ENCODE measurements around the gene PKP4. TPM values are rescaled to one million over a fixed set of nuclear protein-coding genes. Genes with fewer than 3 reads are reported as not detected.
A peak's percentile ranks its signal among the peaks of the same experiment; 100 is the strongest.

Gene PKP4
- total and polyA plus RNA-seq, 2 donors (not counting 1 experiment from before 2014, with no cell fraction given) = 44.5 to 56.3 TPM

DNA sequence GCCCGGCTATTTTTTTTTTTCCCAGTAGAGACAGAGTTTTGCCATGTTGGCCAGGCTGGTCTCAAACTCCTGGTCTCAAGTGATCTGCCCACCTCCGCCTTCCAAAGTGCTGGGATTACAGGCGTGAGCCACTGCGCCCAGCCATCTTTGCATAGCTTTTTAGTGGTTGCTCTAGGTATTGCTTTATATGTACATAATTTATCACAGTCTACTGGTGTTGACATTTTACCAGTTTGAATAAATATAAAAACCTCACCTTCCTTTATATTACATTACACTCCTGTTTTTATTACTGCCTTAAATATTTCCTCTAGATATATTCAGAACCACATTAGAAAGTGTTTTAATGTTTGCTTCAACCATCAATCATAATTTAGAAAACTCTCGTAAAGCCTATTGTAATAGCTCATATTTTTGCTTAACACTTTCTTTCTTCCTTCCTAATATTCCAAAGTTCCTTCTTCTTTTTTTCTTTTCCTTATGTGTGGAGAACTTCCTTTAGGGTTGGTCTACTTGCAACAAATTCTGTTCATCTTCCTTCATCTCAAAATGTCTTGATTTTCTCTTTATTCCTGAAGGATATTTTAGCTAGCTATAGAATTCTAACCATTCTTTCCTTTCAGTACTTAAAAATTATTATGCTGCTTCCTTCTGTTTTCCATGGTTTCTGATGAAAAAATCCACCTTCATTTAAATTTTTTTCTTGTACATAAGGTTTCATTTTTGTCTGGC lies 256.2 kb downstream of the PKP4 start:
- Histone ChIP-seq H3K27ac (ENCODE audit: insufficient read depth, low read length) (no peak overlapping the region), H3K27me3 (ENCODE audit: control insufficient read depth, insufficient read depth, low read length) (no peaks in the 10 kb centered on the region), H3K4me3 (replicated peaks in 1 of 4; ENCODE audit: control extremely low read depth in 1 of 4, insufficient read depth in 1 of 4, low read depth in 3 of 4, low read length in 4 of 4) (no peak overlapping the region), H2AFZ (ENCODE audit: low read length) (no peak overlapping the region), H3K9ac (ENCODE audit: insufficient read depth, low read length) (no peak overlapping the region), H3K4me2 (ENCODE audit: extremely low read depth, insufficient read depth, low read length) (no peak overlapping the region), H3K9me3 (ENCODE audit: control insufficient read depth, insufficient read depth, low read depth, low read length) (no peaks in the 10 kb centered on the region), H3K36me3 (ENCODE audit: control insufficient read depth, insufficient read depth, low read length) (no peaks in the 10 kb centered on the region), H3K79me2 (ENCODE audit: control insufficient read depth, insufficient read depth, low read length) (no peaks in the 10 kb centered on the region), H4K20me1 (ENCODE audit: control insufficient read depth, extremely low read depth, insufficient read depth, low read length) (no peaks in the 10 kb centered on the region), H3K4me1 (ENCODE audit: control insufficient read depth, extremely low read depth, insufficient read depth, low read length) (no peaks in the 10 kb centered on the region)
- DNase-seq (ENCODE audit: low read depth in 2 of 2) = no peak
- TF ChIP-seq, protein P1, sequence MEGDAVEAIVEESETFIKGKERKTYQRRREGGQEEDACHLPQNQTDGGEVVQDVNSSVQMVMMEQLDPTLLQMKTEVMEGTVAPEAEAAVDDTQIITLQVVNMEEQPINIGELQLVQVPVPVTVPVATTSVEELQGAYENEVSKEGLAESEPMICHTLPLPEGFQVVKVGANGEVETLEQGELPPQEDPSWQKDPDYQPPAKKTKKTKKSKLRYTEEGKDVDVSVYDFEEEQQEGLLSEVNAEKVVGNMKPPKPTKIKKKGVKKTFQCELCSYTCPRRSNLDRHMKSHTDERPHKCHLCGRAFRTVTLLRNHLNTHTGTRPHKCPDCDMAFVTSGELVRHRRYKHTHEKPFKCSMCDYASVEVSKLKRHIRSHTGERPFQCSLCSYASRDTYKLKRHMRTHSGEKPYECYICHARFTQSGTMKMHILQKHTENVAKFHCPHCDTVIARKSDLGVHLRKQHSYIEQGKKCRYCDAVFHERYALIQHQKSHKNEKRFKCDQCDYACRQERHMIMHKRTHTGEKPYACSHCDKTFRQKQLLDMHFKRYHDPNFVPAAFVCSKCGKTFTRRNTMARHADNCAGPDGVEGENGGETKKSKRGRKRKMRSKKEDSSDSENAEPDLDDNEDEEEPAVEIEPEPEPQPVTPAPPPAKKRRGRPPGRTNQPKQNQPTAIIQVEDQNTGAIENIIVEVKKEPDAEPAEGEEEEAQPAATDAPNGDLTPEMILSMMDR (conservative IDR thresholded peaks at IDR 0.05 in 1 of 2, IDR thresholded peaks at IDR 0.05 in 1 of 2; ENCODE audit: low read depth in 1 of 2, low read length in 2 of 2) = no peak
- TF ChIP-seq EZH2 (IDR thresholded peaks at IDR 0.05; ENCODE audit: low read length, missing control alignments) = no peak

DNA sequence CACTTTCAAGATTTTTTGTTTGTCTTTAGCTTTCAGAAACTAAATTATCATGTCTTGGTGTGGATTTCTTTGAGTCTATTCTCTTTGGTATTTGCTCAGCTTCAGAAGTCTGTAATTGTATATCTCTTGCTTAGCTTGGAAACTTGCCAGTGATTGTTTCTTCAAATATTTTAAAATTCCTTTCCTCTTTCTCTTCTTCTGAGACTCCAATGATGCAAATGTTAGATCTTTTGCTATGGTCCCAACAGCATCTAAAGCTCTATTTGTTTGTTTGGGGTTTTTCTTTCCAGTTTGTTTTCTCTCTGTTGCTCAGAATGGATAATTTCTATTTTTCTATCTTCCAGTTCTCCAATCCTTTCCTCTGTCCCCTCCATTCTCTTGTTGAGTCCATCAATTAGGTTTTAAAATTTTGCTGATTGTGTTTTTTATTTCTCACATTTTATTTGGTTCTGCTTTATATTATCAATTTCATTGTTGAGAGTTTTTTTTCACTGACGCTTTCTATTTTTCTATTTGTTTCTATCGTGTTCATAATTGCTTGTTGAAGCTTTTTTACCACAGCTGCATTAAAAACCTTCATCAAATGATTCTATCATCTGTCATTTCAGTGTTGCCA lies 256.9 kb downstream of the PKP4 start:
- peak in 1 of 2 donors; percentile 26 for DNase-seq (ENCODE audit: low read depth in 2 of 2)
- Histone ChIP-seq H3K9me3 (ENCODE audit: control insufficient read depth, insufficient read depth, low read depth, low read length) (no peaks in the 10 kb centered on the region), H4K20me1 (ENCODE audit: control insufficient read depth, extremely low read depth, insufficient read depth, low read length) (no peaks in the 10 kb centered on the region), H3K4me1 (ENCODE audit: control insufficient read depth, extremely low read depth, insufficient read depth, low read length) (no peaks in the 10 kb centered on the region), H3K27ac (ENCODE audit: insufficient read depth, low read length) (no peak overlapping the region), H2AFZ (ENCODE audit: low read length) (no peak overlapping the region), H3K4me2 (ENCODE audit: extremely low read depth, insufficient read depth, low read length) (no peak overlapping the region), H3K9ac (ENCODE audit: insufficient read depth, low read length) (no peak overlapping the region), H3K27me3 (ENCODE audit: control insufficient read depth, insufficient read depth, low read length) (no peaks in the 10 kb centered on the region), H3K79me2 (ENCODE audit: control insufficient read depth, insufficient read depth, low read length) (no peaks in the 10 kb centered on the region), H3K36me3 (ENCODE audit: control insufficient read depth, insufficient read depth, low read length) (no peaks in the 10 kb centered on the region), H3K4me3 (replicated peaks in 1 of 4; ENCODE audit: control extremely low read depth in 1 of 4, insufficient read depth in 1 of 4, low read depth in 3 of 4, low read length in 4 of 4) (no peak overlapping the region)
- no peak for TF ChIP-seq EZH2 (IDR thresholded peaks at IDR 0.05; ENCODE audit: low read length, missing control alignments)
- TF ChIP-seq, protein P1 (conservative IDR thresholded peaks at IDR 0.05 in 1 of 2, IDR thresholded peaks at IDR 0.05 in 1 of 2; ENCODE audit: low read depth in 1 of 2, low read length in 2 of 2) = no peak

DNA sequence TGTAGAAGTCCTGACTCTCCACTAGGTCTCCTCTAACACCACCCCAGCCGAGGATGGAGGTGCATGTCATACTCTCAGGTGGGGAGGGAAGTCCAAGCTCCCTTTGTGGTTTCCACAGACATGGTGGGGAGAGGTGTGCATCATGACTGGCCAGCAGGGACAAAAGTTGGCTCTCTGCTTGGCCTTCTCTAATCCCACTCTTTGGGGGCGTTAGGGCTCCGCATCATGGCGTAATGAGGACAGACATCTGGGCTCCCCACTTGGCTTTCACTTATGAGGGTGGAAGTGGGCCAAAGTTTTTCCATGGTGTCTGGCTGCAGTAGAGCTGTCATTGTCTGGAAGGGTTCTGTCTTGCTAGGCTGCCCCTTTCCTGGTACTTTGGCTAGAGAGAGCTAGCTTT lies 257.7 kb downstream of the PKP4 start:
- no peaks in the 10 kb centered on the region for H3K4me1 ChIP-seq (ENCODE audit: control insufficient read depth, extremely low read depth, insufficient read depth, low read length)
- no peak overlapping the region for H3K4me2 ChIP-seq (ENCODE audit: extremely low read depth, insufficient read depth, low read length)
- H3K27me3 ChIP-seq (ENCODE audit: control insufficient read depth, insufficient read depth, low read length) = no peaks in the 10 kb centered on the region
- no peaks in the 10 kb centered on the region for H3K36me3 ChIP-seq (ENCODE audit: control insufficient read depth, insufficient read depth, low read length)
- TF ChIP-seq, protein P1 (conservative IDR thresholded peaks at IDR 0.05 in 1 of 2, IDR thresholded peaks at IDR 0.05 in 1 of 2; ENCODE audit: low read depth in 1 of 2, low read length in 2 of 2) = no peak
- no peak for TF ChIP-seq EZH2 (IDR thresholded peaks at IDR 0.05; ENCODE audit: low read length, missing control alignments)
- H4K20me1 ChIP-seq (ENCODE audit: control insufficient read depth, extremely low read depth, insufficient read depth, low read length) = no peaks in the 10 kb centered on the region
- no peak for DNase-seq (ENCODE audit: low read depth in 2 of 2)
- H3K9me3 ChIP-seq (ENCODE audit: control insufficient read depth, insufficient read depth, low read depth, low read length) = no peaks in the 10 kb centered on the region
- no peak overlapping the region for H3K4me3 ChIP-seq (replicated peaks in 1 of 4; ENCODE audit: control extremely low read depth in 1 of 4, insufficient read depth in 1 of 4, low read depth in 3 of 4, low read length in 4 of 4)
- H3K27ac ChIP-seq (ENCODE audit: insufficient read depth, low read length) = no peak overlapping the region
- no peaks in the 10 kb centered on the region for H3K79me2 ChIP-seq (ENCODE audit: control insufficient read depth, insufficient read depth, low read length)
- H3K9ac ChIP-seq (ENCODE audit: insufficient read depth, low read length) = no peak overlapping the region
- H2AFZ ChIP-seq (ENCODE audit: low read length) = no peak overlapping the region
